ENCODE data around the gene DLGAP4. TPM values are rescaled to one million over a fixed set of nuclear protein-coding genes. Genes with fewer than 3 reads are reported as not detected.

Gene DLGAP4
- total RNA-seq, 2 donors from 2014 or later = 23.1 to 60.0 TPM

DNA sequence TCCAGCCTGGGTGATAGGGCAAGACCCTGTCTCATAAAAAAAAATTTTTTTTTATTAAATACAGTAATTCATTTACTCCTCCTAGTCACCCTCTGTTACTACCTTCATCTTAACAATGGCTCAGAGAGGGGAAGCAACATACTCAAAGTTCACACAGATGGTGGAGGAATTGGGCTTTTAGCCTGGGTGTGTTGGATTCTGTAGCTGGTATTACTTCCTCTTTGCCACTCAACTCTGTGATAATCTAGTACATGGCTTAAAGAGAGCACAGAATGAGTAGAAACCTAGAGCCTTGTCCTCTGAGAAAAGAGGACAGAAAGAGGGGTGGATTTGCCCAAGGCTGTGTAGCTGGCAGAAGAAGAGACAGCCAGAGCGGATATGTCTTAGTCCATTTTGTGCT, 96.6 kb downstream of the DLGAP4 start:
- ATAC-seq (no peak), DNase-seq (no peak)
- no peaks in the 10 kb centered on the region for H3K4me1 ChIP-seq
- TF ChIP-seq CTCF (IDR thresholded peaks at IDR 0.05) = no peak
- TF ChIP-seq POLR2A (IDR thresholded peaks at IDR 0.05) = no peak
- no peak overlapping the region for H3K27ac ChIP-seq
- 83 to 96% methylated on average over 1 of the region's 1 CpG for WGBS, 2 donors
- no peak overlapping the region for H3K4me3 ChIP-seq
- peaks cover 0 to 6% (median 0%) of the 10 kb centered on the region in 3 donors for H3K9me3 ChIP-seq
- no peaks in the 10 kb centered on the region for H3K27me3 ChIP-seq
- no peaks in the 10 kb centered on the region for H3K36me3 ChIP-seq (replicated peaks in 1 of 2; ENCODE audit: insufficient read depth in 1 of 2, low read depth in 2 of 2)
- intact Hi-C loops (cut with DNase I) = no loop called here

DNA sequence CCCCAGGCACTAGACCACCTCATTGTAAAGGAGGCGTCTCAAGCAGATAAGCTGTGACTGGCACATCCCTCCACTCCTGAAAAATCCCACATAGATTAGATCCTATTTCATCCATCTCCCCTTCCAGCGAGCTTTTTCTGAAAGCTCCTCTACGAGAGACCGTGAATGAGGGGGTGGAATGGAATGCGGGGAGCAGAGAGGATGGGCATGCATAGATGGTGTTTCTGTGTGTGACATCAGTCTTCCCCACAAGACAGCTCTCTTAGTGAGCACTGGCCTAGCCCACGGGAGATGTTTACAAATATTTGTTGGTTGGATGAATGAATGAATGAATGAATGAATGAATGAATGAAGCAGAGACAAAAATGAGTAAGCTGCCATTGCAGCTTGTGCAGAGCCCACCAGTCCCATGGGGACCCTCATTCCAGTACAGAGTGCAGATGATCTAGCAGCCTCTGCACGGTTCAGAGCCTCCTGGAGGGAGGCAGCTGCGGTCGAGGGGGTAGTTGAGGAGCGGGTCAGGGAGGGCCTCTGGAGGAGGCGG, 98.4 kb downstream of the DLGAP4 start:
- WGBS, 2 donors = 82 to 90% methylated on average over 11 of the region's 11 CpGs
- ATAC-seq = no peak

DNA sequence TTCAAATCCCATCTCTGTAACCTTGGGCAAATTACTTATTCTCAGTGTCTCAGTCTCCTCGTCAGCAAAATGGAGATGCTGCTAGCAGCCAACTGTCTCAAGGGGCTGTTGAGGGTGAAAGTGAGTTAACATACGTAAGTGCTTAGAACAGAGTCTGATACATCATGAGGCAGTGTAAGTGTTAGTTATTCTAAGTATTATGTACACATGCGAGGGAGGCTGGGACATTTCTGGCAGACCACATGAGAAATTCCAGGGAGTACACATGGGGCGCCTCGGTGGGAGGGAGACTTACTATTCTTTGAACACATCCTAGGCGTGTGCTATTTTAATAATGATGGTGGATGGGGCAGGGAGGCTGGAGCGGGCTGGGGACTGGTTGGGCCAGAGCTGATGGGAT, 99.1 kb downstream of the DLGAP4 start:
- ATAC-seq = no peak
- 82 to 95% methylated on average over 7 of the region's 7 CpGs for WGBS, 2 donors
- H3K9me3 ChIP-seq = peaks cover 0 to 6% (median 0%) of the 10 kb centered on the region in 3 donors
- DNase-seq = no peak
- H3K27me3 ChIP-seq = no peaks in the 10 kb centered on the region
- H3K27ac ChIP-seq = no peak overlapping the region
- no peaks in the 10 kb centered on the region for H3K36me3 ChIP-seq (replicated peaks in 1 of 2; ENCODE audit: insufficient read depth in 1 of 2, low read depth in 2 of 2)
- intact Hi-C loops (cut with DNase I) = no loop called here
- TF ChIP-seq POLR2A (IDR thresholded peaks at IDR 0.05) (no peak), CTCF (IDR thresholded peaks at IDR 0.05) (no peak)
- no peaks in the 10 kb centered on the region for H3K4me1 ChIP-seq
- H3K4me3 ChIP-seq = no peak overlapping the region

More for the DNA sequence above, 98.4 kb downstream of the DLGAP4 start:
- peaks cover 0 to 6% (median 0%) of the 10 kb centered on the region in 3 donors for H3K9me3 ChIP-seq
- TF ChIP-seq CTCF (IDR thresholded peaks at IDR 0.05) (no peak), POLR2A (IDR thresholded peaks at IDR 0.05) (no peak)
- no peaks in the 10 kb centered on the region for H3K36me3 ChIP-seq (replicated peaks in 1 of 2; ENCODE audit: insufficient read depth in 1 of 2, low read depth in 2 of 2)
- no peak overlapping the region for H3K27ac ChIP-seq
- no peak overlapping the region for H3K4me3 ChIP-seq
- no peaks in the 10 kb centered on the region for H3K4me1 ChIP-seq
- intact Hi-C loops (cut with DNase I) = no loop called here
- DNase-seq = no peak
- no peaks in the 10 kb centered on the region for H3K27me3 ChIP-seq

- H3K4me3 ChIP-seq = no peak overlapping the region
- 82 to 87% methylated on average over 3 of the region's 3 CpGs for WGBS, 2 donors
Measured at GRCh38 chr20:36407199-36407733, 101.1 kb downstream of the DLGAP4 start.

More at GRCh38 chr20:36407199-36407733, 101.1 kb downstream of the DLGAP4 start:
- ATAC-seq (no peak), DNase-seq (no peak)
- no peaks in the 10 kb centered on the region for H3K4me1 ChIP-seq
- intact Hi-C loops (cut with DNase I) = no loop called here
- peaks cover 0 to 6% (median 0%) of the 10 kb centered on the region in 3 donors for H3K9me3 ChIP-seq
- no peak overlapping the region for H3K27ac ChIP-seq
- H3K36me3 ChIP-seq (replicated peaks in 1 of 2; ENCODE audit: insufficient read depth in 1 of 2, low read depth in 2 of 2) = no peaks in the 10 kb centered on the region
- no peaks in the 10 kb centered on the region for H3K27me3 ChIP-seq
- TF ChIP-seq CTCF (IDR thresholded peaks at IDR 0.05) = no peak
- TF ChIP-seq POLR2A (IDR thresholded peaks at IDR 0.05) = no peak

All from body of pancreas (tissue), 4 donors.